NCI-H1436 (cell line): ENCODE results near the gene PLXNB2.

ENCODE experiments used
- DNase-seq: peaks from one replicate; lab custom pipeline; 2025; lab: John Stamatoyannopoulos, UW

PLXNB2 gene

DNA sequence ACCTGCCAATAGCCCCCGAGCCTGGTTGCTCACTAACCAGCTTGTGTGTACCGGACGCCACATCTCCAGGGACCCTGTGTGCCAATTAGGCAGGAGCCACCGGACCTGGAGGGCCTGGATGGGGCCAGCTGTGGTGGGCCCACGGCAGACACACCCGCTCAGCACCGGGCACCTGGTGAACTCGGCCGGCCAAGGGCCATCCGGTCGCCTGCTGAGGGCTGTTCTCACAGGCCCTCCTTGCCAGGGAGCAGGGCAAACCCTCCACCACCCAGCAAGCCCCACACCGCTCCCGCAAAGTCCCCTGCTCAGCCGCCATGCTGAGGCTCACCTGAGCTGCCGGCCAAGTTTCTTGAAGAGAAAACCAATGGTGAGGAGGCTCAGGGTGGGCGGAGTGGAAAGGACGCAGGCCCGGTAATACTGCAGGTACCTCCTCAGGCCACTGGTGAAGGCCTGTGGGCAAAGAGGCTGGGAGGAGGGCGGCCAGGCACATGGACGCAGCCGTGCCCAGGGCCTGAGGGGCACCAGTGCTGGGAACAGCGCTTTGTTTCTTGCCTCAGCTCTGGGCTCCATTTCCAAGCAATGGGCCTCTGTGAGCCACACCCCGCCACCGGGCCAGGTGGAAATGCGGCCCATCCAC is 79.7 kb downstream of the PLXNB2 start:
- no peak for DNase-seq

- DNase-seq: no peak
Observed at GRCh38 chr22:50226875-50227165, 80.6 kb downstream of the PLXNB2 start.

GRCh38 chr22:50226063-50226874 is 81.2 kb downstream of the PLXNB2 start:
- DNase-seq: no peak

DNA sequence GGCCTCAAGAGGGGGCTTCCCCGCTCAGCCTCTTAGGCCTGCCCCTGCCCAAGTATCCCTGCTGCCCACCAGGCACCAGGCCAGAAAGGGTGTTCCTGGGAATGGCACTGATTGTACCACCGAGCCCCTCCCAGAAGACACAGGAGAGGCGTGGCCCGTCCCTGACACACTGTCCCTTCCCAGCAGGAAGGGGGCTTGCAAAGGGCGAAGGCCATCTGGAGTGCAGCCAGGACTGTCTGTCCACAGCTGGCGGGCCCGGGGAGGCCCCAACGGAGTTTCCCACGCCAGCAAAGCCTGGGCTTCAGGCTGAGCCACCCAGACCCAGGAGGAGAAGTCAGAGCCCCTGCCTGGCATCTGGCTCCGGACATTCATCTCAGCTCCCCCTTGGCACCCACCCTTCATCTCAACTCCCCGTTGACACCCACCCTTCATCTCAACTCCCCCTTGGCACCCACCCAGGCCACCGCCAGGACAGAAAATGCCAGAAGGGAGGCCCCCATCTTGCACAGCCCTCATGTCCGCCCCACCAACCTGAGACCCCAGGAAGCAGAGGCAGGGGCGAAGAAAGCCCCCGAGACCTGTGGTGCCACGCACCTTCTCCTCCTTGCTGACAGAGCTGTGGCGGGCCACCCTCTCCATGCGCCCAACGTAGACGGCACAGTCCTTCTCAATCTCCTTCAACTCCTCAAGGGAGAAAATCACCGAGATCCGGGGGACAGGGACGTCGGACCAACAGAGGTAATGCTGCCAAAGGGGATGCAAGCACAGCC is 82.1 kb downstream of the PLXNB2 start:
- DNase-seq: no peak
